Fibroblast of skin of abdomen (primary cell): ENCODE measurements around the gene ZBED2.
"Not testable (repeated sequence)": the region's sequence is repeated elsewhere in the genome, so short reads cannot be mapped to it uniquely, and the experiment has no call there.

Experiments used
- DNase-seq: peaks from one replicate; pipeline ENCODE4 v3.0.0-alpha.2; 2013

ZBED2 gene

DNA sequence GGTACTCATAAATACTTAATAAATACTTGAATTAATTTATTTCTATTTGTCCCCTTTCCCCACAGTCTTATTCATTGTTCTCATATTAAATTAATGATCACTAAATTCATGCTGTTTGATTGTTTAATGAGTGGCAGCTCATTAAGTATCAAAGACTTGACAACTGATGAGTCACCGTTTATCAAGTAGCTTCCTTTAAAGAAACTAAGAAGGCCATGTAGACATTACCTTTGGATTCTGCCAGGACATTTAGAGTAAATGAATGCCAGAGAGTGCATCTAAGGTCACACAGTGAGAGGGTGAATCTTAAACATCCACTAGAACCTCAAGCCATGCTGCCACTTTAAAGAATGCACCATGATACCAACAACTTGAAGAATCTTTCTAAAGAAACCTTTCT lies 23.9 kb downstream of the ZBED2 start:
- DNase-seq: no peak

GRCh38 chr3:111570404-111571030 lies 24.6 kb downstream of the ZBED2 start:
- no peak for DNase-seq

GRCh38 chr3:111568911-111569310 lies 26.2 kb downstream of the ZBED2 start:
- DNase-seq: peak; percentile 28

GRCh38 chr3:111568355-111568754 lies 26.8 kb downstream of the ZBED2 start:
- no peak for DNase-seq

- no peak for DNase-seq
Observed at GRCh38 chr3:111566844-111567243, 28.3 kb downstream of the ZBED2 start.

DNA sequence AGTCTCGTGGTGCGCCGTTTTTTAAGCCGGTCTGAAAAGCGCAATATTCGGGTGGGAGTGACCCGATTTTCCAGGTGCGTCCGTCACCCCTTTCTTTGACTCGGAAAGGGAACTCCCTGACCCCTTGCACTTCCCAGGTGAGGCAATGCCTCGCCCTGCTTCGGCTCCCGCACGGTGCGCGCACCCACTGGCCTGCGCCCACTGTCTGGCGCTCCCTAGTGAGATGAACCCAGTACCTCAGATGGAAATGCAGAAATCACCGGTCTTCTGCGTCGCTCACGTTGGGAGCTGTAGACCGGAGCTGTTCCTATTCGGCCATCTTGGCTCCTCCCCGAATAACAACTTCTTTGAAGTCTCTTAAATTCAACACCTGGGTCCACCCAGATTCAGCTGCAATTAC lies 33.2 kb downstream of the ZBED2 start:
- not testable (repeated sequence) for DNase-seq

- no peak for DNase-seq
Observed at GRCh38 chr3:111548756-111549155, 46.4 kb downstream of the ZBED2 start.

DNA sequence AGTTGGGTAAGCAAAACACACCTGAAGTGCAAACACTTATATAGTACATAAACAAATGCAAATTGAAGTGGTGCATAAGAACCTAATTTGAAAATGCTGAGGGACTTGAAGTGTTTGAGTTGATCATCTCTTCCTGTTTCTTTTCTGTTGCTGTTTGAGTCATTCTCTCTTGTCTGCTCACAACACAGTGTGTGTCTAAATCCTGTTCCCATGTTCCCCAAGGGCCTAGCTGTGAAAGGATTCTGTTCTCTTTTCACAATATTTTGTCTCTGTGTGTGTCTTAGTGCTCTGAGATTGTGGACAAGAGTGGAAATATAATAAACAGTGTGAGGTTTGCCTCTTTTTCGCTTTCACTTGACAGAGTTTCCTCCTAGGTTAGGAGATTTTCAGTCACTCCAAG lies 47.1 kb downstream of the ZBED2 start:
- DNase-seq: no peak

DNA sequence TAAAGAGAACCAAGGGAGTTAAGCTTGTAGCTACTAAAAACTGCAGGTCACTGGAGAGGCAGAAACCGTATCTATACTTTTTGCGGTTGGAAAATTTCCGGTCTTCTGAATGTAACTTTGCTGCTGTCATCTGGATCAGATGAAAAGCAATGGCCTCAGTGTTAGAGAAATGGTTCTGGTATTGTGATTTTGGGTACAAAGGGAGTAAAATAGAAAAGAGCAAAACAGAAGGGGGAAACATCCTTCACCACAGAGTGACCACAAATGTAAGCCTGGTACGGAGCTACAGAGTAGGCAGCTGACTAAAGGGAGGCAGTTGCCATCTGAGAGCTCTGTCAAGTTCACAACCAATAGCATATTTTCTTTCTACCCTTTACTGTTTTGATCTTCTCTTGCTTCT lies 47.5 kb downstream of the ZBED2 start:
- DNase-seq: no peak

- DNase-seq: no peak
Observed at GRCh38 chr3:111545349-111545748, 49.8 kb downstream of the ZBED2 start.
